GM13977 (cell line): ENCODE data around the gene FGGY.
"Not testable (repeated sequence)": the region's sequence is repeated elsewhere in the genome, so short reads cannot be mapped to it uniquely, and the experiment has no call there.

Source experiments
- DNase-seq: peaks from one replicate; pipeline ENCODE4 v3.0.0; 2012; ENCODE audit warnings: low spot score
- in situ Hi-C: fragments of 300-500 bp; cut with MboI; formaldehyde crosslinking; loops from one replicate; pipeline ENCODE4 v1.12.0; 2022; ENCODE audit warnings: low sequenced_read_pairs, low pct_unique_long_range_greater_than_20kb, mixed read lengths, inconsistent platforms; ENCODE audit not compliant: unreplicated experiment
- TF ChIP-seq, protein P1 (sequence below): IDR thresholded peaks from 2 replicates; pipeline ENCODE4 v1.5.1; 2012; ENCODE audit warnings: mild to moderate bottlenecking, control low read depth; ENCODE audit not compliant: insufficient read depth; ENCODE audit errors: extremely low read depth, missing control alignments

FGGY gene

DNA sequence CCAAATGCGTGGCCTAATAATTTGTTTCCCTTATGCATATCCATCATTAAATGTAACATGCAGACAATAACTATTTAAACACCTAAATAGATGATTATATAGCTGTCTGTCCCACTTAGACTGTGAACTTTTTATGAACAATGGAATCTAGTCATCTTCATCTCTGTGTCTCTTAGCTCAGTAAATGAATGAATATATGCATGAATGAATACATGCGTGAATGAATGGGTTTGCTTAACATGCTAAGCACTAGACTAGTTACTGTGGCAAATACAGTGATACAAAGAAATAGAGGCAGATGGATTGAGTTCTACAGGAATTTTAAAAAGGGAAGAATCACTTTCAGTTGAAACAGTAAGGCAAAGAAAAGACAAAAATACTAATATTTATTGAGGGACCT is 232.0 kb downstream of the FGGY start:
- TF ChIP-seq, protein P1, sequence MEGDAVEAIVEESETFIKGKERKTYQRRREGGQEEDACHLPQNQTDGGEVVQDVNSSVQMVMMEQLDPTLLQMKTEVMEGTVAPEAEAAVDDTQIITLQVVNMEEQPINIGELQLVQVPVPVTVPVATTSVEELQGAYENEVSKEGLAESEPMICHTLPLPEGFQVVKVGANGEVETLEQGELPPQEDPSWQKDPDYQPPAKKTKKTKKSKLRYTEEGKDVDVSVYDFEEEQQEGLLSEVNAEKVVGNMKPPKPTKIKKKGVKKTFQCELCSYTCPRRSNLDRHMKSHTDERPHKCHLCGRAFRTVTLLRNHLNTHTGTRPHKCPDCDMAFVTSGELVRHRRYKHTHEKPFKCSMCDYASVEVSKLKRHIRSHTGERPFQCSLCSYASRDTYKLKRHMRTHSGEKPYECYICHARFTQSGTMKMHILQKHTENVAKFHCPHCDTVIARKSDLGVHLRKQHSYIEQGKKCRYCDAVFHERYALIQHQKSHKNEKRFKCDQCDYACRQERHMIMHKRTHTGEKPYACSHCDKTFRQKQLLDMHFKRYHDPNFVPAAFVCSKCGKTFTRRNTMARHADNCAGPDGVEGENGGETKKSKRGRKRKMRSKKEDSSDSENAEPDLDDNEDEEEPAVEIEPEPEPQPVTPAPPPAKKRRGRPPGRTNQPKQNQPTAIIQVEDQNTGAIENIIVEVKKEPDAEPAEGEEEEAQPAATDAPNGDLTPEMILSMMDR, result no peak
- in situ Hi-C loops, result no loop called here
- no peak for DNase-seq

DNA sequence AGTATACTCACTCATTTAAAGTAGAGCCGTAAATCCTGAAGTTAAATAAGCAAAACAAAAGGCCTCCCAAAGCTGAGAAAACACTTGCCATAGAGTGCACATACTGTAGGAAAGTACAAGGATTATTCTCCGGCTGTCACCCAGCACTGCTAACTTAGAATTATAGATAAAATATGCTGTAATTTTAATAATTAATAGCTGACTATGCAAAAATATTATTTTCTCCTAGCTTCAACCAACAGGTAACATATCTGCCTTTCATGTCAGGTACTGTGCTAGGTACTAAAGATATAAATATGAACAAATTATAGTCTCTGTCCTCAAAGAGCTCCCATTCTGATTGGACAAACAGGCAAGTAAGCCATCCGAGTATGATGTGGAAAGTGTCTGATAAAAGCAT is 233.2 kb downstream of the FGGY start:
- in situ Hi-C loops, result no loop called here
- DNase-seq, result no peak
- TF ChIP-seq, protein P1, result no peak

DNA sequence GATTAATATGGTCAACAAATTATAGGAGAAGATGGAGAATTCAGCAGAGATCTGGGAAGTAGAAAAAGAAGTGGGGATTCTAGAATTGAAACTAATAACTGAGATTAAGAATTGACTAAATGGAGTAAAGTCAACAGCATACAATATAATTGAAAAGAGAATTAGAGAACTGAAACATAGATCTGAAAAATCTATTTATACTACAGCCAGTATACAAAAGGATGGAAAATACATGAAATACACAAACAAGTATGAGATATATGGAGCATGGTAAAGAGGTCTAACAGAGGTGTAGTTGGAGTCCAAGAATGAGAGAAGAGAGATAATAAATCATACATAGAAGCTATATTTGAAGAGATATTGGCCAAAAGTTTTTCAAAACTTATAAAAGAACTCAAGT is 235.2 kb downstream of the FGGY start:
- TF ChIP-seq, protein P1, result no peak
- no peak for DNase-seq
- in situ Hi-C loops, result no loop called here

DNA sequence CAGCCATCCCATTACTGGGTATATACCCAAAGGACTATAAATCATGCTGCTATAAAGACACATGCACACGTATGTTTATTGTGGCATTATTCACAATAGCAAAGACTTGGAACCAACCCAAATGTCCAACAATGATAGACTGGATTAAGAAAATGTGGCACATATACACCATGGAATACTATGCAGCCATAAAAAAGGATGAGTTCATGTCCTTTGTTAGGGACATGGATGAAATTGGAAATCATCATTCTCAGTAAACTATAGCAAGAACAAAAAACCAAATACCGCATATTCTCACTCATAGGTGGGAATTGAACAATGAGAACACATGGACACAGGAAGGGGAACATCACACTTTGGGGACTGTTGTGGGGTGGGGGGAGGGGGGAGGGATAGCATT is 241.6 kb downstream of the FGGY start:
- DNase-seq, in situ Hi-C loops: not testable (repeated sequence)

DNA sequence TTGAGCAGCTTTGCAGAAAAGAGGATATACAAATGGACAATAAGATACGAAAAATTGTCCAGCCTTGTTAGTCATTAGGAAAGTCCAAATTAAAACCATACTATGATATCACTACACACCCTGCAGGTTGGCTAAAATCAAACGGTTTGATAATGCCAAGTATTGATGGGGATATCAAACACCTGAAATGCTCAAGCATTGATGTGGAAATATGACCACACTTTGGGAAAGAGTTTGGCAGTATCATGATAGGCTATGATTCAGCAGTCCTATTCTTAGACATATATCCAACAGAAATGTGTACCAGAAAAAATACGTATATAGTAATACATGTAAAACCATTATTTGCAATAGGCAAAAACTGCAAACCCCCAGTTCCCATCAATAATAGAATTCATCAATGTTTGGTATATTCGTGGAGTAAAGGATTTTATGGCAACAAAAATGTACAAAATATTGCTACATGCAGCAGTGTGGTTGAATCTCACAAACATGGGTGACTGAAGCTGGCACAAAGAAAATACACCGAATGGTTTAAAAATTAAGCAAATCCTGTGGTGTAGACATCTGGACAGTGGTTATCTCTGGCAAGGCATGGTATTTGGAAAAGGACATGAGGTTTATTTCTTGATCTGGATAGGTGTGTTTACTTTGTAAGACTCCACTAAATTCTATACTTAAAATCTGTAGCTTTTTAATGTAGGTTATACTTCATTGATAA is 243.2 kb downstream of the FGGY start:
- no peak for DNase-seq
- TF ChIP-seq, protein P1, result no peak
- in situ Hi-C loops, result no loop called here

DNA sequence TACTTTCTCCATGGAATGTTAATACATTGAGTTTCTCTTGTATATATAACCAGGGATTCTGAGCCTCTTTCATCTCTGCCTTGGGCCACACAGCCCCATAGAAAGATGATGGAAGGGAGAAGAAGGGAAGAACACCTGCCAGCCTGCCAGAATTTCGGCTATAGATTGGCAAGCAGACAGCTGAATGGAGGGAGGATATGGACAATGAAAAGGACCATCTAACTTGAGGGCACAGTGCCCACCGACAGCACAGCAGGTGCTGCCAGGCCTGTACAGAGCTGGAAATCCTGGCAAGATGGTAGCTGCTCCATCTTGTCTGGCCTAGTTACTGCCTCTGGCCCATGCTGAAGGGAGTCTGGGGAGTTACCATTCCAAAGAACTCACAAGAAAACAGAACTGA is 244.3 kb downstream of the FGGY start:
- TF ChIP-seq, protein P1, result no peak
- no peak for DNase-seq
- in situ Hi-C loops, result no loop called here

DNA sequence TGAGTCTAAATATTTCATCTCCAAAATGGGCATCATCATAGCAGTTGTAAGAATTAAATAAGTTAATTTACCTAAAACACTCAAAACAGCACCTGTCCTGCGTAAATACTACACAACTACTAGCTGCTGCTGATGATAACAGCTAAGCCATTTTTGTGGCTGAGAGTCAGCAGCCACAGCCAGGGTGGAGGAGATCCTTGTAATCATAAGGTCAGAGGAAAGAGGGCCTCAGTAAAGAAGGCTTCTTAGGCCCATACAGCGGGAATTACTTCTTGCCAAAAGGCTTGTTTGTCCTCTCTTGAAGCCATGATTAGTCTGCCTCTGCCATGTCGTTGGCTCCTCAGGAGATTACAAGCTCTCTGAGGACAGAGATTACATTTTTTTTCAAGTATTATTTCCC is 245.0 kb downstream of the FGGY start:
- TF ChIP-seq, protein P1, result no peak
- no peak for DNase-seq
- in situ Hi-C loops, result no loop called here
